ENCODE results near the gene B3GNT8.

B3GNT8 gene

DNA sequence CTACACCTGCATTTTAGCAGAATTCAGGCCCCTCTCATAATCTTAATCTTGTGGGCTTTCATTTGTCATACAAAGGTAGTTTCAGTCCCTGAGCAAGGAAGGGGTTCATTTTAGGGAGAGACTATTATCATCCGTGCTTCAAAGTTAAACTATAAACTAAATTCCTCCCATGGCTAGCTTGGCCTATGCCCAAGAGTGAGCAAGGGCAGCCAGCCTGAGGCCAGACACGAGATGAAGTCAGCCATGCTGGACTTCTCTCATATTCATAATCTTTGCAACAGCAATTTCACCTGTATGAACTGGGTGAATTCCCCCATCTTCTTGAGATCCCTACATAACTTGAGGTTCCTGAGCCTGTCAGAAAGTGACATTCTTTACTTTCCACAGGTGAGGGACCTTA lies 28.8 kb upstream of the B3GNT8 start:
- TF ChIP-seq, protein P1, sequence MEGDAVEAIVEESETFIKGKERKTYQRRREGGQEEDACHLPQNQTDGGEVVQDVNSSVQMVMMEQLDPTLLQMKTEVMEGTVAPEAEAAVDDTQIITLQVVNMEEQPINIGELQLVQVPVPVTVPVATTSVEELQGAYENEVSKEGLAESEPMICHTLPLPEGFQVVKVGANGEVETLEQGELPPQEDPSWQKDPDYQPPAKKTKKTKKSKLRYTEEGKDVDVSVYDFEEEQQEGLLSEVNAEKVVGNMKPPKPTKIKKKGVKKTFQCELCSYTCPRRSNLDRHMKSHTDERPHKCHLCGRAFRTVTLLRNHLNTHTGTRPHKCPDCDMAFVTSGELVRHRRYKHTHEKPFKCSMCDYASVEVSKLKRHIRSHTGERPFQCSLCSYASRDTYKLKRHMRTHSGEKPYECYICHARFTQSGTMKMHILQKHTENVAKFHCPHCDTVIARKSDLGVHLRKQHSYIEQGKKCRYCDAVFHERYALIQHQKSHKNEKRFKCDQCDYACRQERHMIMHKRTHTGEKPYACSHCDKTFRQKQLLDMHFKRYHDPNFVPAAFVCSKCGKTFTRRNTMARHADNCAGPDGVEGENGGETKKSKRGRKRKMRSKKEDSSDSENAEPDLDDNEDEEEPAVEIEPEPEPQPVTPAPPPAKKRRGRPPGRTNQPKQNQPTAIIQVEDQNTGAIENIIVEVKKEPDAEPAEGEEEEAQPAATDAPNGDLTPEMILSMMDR (IDR thresholded peaks at IDR 0.05; ENCODE audit: control extremely low read depth, extremely low read depth, low read depth, missing control alignments), result no peak
- ChIA-PET POLR2A (no interaction called here), CTCF (interaction anchor here (0.7 to 15.6 kb wide), 8 partner anchors 9 to 162 kb away, joined by 3 to 343 read pairs (median 4); partner anchors contain the start of genes CEACAM21 and DMAC2)
- no peak for DNase-seq (ENCODE audit: extremely low spot score)

DNA sequence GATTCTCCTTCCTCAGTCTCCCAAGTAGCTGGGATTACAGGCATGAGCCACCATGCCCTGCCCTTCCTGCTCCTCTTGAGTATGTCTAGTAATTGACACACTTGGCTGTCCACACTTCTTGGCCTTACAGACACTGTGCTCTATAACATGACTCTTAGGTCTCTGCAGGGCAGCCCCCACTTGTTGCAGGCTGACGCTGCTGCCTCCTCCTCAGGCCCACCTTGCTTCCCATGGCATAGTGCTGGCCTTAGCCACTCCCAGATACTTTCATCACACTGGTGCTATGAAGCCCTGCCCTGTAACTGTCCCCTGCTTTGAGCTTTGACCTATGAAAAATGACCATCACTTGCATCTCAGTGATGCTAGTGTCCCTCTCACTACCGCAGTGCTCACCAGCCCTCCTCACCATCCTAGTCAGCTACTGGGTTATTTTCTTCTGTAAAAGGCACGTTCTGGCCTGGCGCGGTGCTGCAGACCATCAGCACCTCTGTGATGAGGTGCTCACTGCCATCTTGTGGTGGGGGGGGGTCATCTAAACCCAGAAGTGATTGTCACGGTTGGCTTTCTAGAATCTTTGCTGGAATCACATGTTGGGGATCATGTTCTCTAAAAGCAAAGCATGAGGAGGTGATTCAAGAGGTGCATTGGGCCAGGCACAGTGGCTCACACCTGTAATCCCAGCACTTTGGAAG lies 25.6 kb upstream of the B3GNT8 start:
- CTCF ChIA-PET, result interaction anchor here (1.5 to 15.6 kb wide), 3 partner anchors 78 to 144 kb away, joined by 4 to 343 read pairs (median 152); partner anchors contain the start of gene CEACAM21
- TF ChIP-seq, protein P1 (IDR thresholded peaks at IDR 0.05; ENCODE audit: control extremely low read depth, extremely low read depth, low read depth, missing control alignments), result no peak
- DNase-seq (ENCODE audit: extremely low spot score), result no peak
- POLR2A ChIA-PET, result no interaction called here

DNA sequence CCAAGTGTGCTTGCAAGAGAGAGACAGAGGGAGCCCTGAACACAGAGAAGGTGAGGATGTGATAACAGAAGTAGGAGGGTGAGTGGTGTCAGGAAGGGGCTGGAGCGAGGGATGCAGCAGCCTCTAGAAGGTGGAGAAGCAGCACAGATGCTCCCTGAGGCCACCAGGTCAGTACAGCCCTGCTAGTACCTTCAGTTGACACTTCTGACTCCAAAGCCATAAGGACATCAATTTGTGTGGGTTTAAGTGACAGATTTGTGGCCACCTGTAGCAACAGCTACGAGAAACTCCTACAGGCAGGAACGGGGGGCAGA lies 22.6 kb upstream of the B3GNT8 start:
- CTCF ChIA-PET, result interaction anchor here (0.8 to 15.6 kb wide), 27 partner anchors 8 to 152 kb away, joined by 3 to 343 read pairs (median 5); partner anchors contain the start of genes B9D2, CEACAM21 and DMAC2
- DNase-seq (ENCODE audit: extremely low spot score), result no peak
- TF ChIP-seq, protein P1 (IDR thresholded peaks at IDR 0.05; ENCODE audit: control extremely low read depth, extremely low read depth, low read depth, missing control alignments), result no peak
- POLR2A ChIA-PET, result no interaction called here

DNA sequence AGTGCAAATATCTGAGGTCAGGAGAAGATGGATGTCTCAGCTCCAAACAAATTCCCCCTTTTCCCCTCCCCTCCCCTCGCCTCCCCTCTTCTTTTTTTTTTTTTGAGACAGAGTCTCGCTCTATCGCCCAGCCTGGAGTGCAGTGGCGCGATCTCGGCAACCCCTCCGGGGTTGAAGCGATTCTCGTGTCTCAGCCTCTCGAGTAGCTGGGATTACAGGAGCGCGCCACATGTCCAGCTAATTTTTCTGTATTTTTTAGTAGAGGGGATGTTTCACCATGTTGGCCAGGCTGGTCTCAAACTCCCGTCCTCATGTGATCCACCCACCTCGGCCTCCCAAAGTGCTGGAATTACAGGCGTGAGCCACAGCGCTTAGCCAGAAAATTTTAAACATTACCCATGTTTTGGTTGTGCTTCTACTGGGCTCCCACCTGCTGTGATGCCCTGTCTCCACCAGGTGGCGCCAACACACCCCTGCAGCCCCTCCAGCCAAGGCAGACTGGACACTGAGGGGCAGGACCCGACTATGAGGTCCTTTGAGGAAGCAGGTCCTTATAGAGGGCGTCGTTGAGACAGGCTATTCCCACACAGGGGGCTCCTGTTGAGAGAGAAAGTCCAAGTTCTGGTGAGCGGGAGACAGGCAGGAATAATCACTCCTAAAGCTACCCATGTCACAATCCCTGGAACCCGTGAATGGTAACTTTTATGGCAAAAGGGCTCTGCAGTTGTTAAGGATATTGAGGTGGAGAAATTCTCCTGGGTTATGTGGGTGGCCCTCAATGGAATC lies 22.1 kb upstream of the B3GNT8 start:
- ChIA-PET POLR2A (interaction anchor here (0.7 to 1.2 kb wide), 2 partner anchors 119 to 121 kb away, joined by 4 to 9 read pairs; no protein-coding TSS in a partner anchor), CTCF (interaction anchor here (0.7 to 15.6 kb wide), 41 partner anchors 8 to 156 kb away, joined by 3 to 343 read pairs (median 4); partner anchors contain the start of genes B3GNT8, B9D2, CEACAM21 and DMAC2)
- TF ChIP-seq, protein P1 (IDR thresholded peaks at IDR 0.05; ENCODE audit: control extremely low read depth, extremely low read depth, low read depth, missing control alignments), result peak; percentile 97
- peak; percentile 90 for DNase-seq (ENCODE audit: extremely low spot score)

DNA sequence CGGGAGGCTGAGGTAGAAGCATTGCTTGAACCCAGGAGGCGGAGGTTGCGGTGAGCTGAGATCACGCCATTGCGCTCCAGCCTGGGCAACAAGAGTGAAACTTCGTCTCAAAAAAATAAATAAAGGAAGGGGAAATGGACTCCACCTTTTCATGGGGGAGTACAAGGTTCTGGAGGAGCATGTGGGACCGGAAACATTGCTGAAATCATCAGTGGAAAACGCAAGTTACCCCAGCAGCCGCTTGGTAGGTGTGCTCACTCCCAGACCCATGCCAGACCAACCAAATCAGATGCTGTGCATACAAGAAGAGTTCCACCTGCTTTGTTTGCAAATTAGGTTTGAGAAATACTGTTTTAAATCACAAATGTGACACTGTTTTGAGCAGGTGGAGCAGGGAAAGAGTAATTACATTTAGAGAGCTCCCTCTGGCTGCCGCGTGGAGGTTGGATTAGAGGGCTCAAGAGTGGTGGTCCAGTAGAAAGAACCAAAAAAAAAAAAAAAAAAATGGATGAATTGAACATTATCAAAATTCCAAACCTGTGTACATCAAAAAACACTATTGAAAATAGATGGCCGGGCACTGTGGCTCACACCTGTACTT lies 20.7 kb upstream of the B3GNT8 start:
- ChIA-PET CTCF (interaction anchor here (1.2 to 15.6 kb wide), 10 partner anchors 7 to 149 kb away, joined by 3 to 343 read pairs (median 22); partner anchors contain the start of genes CEACAM21 and DMAC2), POLR2A (no interaction called here)
- DNase-seq (ENCODE audit: extremely low spot score), result no peak
- TF ChIP-seq, protein P1 (IDR thresholded peaks at IDR 0.05; ENCODE audit: control extremely low read depth, extremely low read depth, low read depth, missing control alignments), result no peak

DNA sequence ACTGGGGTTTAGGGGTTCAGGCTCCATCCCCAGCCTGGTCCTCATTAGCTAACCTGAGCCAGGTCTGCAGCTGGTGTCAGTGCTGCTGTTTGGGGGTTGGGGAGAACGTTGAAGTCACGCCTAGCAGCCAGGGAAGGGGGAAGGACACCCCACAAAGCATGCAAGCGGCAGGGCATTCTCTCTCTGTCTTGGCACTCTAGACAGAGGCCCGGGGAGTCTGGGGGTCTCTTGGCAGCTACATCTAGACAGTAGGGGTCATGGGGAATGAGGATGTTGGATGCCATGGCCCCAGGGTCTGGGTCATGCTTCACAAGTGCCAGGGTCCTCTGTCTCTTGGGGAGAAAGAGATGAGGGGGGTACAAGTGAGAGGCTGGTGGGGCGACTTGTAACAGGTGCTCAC lies 18.4 kb upstream of the B3GNT8 start:
- TF ChIP-seq, protein P1 (IDR thresholded peaks at IDR 0.05; ENCODE audit: control extremely low read depth, extremely low read depth, low read depth, missing control alignments), result no peak
- ChIA-PET CTCF (interaction anchor here (1.5 to 15.6 kb wide), 3 partner anchors 12 to 152 kb away, joined by 5 to 343 read pairs (median 152); partner anchors contain the start of gene CEACAM21), POLR2A (no interaction called here)
- no peak for DNase-seq (ENCODE audit: extremely low spot score)
